Measurements from ENCODE around the gene ANKRD33B.

GRCh38 chr5:10676224-10676623 is 112.4 kb downstream of the ANKRD33B start:
- TF ChIP-seq, protein P1, sequence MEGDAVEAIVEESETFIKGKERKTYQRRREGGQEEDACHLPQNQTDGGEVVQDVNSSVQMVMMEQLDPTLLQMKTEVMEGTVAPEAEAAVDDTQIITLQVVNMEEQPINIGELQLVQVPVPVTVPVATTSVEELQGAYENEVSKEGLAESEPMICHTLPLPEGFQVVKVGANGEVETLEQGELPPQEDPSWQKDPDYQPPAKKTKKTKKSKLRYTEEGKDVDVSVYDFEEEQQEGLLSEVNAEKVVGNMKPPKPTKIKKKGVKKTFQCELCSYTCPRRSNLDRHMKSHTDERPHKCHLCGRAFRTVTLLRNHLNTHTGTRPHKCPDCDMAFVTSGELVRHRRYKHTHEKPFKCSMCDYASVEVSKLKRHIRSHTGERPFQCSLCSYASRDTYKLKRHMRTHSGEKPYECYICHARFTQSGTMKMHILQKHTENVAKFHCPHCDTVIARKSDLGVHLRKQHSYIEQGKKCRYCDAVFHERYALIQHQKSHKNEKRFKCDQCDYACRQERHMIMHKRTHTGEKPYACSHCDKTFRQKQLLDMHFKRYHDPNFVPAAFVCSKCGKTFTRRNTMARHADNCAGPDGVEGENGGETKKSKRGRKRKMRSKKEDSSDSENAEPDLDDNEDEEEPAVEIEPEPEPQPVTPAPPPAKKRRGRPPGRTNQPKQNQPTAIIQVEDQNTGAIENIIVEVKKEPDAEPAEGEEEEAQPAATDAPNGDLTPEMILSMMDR (IDR thresholded peaks at IDR 0.05): no peak
- TF ChIP-seq POLR2A (IDR thresholded peaks at IDR 0.05): no peak
- no peak for TF ChIP-seq POLR2AphosphoS5 (IDR thresholded peaks at IDR 0.05)

All from breast epithelium (tissue), 3 donors.